Measurements from ENCODE around the gene MXD4.

DNA sequence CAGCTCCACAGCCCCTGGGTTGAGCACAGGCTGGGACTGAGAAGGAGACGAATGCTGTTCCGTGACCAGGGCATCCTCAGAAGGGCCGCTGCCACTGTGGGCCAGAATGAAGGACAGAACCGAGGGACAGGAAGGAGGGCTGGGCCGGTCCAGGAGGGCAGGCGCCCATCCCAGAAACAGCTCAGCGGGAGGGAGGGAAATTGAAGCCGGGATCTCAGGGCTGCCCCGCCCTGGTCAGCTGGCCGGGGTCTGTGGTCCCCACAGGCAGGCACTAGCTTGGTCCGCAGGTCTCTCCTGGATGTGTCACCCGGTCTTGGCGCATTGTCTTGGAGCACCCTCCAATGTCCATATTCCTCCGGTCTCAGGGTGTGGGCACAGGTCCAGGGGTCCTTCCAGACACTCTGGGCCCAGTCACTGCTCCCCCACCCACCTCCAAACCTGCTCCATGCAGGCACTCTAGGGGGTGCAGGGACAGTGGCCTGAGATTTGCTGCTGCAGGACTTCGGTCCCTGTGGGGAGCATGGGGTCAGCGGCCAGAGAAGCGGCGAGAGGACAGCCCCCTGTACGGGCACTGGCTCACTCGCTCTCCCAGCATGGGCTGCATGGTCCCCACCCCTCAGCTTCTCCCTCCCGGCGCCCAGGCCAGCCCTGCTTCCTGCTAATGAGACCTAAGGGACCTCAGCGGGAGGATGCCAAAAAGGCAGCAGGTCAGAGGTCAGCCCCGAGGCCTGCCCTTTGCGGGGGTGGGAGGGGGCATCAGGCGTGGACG, 23.9 kb upstream of the MXD4 start:
- TF ChIP-seq, protein P1, sequence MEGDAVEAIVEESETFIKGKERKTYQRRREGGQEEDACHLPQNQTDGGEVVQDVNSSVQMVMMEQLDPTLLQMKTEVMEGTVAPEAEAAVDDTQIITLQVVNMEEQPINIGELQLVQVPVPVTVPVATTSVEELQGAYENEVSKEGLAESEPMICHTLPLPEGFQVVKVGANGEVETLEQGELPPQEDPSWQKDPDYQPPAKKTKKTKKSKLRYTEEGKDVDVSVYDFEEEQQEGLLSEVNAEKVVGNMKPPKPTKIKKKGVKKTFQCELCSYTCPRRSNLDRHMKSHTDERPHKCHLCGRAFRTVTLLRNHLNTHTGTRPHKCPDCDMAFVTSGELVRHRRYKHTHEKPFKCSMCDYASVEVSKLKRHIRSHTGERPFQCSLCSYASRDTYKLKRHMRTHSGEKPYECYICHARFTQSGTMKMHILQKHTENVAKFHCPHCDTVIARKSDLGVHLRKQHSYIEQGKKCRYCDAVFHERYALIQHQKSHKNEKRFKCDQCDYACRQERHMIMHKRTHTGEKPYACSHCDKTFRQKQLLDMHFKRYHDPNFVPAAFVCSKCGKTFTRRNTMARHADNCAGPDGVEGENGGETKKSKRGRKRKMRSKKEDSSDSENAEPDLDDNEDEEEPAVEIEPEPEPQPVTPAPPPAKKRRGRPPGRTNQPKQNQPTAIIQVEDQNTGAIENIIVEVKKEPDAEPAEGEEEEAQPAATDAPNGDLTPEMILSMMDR (conservative IDR thresholded peaks at IDR 0.05 in 1 of 2, IDR thresholded peaks at IDR 0.05 in 1 of 2; ENCODE audit: low read depth in 1 of 2, low read length in 2 of 2), result no peak
- TF ChIP-seq EZH2 (IDR thresholded peaks at IDR 0.05; ENCODE audit: low read length, missing control alignments), result no peak

All from fibroblast of lung (primary cell).